Liver (tissue), 9 donors: ENCODE results near the gene IGSF8. TPM values are rescaled to one million over a fixed set of nuclear protein-coding genes. Genes with fewer than 3 reads are reported as not detected.

Source experiments
- DNase-seq: peaks from one replicate; pipeline ENCODE4 v3.0.0-alpha.2; 2017; ENCODE audit warnings: low spot score
- H3K27ac ChIP-seq, 2 donors: one replicate each; pipeline ENCODE4 v1.7.0; 2013; ENCODE audit warnings: inconsistent platforms in 2 of 2, low read length in 2 of 2, control low read depth in 1 of 2, low read depth in 1 of 2, mild to moderate bottlenecking in 1 of 2
- H3K27me3 ChIP-seq, 4 donors: one replicate each; pipeline versions ENCODE4 v1.6.1 to v1.7.0; 2013; ENCODE audit warnings: low read length in 3 of 4, inconsistent platforms in 1 of 4, mild to moderate bottlenecking in 1 of 4, moderate library complexity in 1 of 4; ENCODE audit not compliant: control insufficient read depth in 4 of 4, insufficient read depth in 4 of 4
- H3K36me3 ChIP-seq, 4 donors: one replicate each; pipeline versions ENCODE4 v1.6.1 to v1.7.0; 2013; ENCODE audit warnings: low read length in 3 of 4, mild to moderate bottlenecking in 3 of 4, low read depth in 1 of 4, moderate library complexity in 1 of 4; ENCODE audit not compliant: control insufficient read depth in 4 of 4, insufficient read depth in 3 of 4
- H3K4me1 ChIP-seq, 4 donors: one replicate each; pipeline versions ENCODE4 v1.6.1 to v1.7.0; 2013; ENCODE audit warnings: low read length in 3 of 4, mild to moderate bottlenecking in 3 of 4, moderate library complexity in 1 of 4; ENCODE audit not compliant: control insufficient read depth in 4 of 4, insufficient read depth in 4 of 4
- H3K4me3 ChIP-seq, 3 donors: one replicate each; pipeline versions ENCODE4 v1.6.1 to v1.7.0; 2013; ENCODE audit warnings: low read length in 3 of 3, control low read depth in 1 of 3, low read depth in 1 of 3, mild to moderate bottlenecking in 1 of 3
- H3K9ac ChIP-seq, 2 donors: one replicate each; pipeline ENCODE4 v1.7.0; 2013; ENCODE audit warnings: low read length in 2 of 2, mild to moderate bottlenecking in 2 of 2, moderate library complexity in 2 of 2, control low read depth in 1 of 2, low read depth in 1 of 2
- H3K9me3 ChIP-seq, 4 donors: one replicate each; pipeline versions ENCODE4 v1.6.1 to v1.7.0; 2013; ENCODE audit warnings: low read length in 3 of 4; ENCODE audit not compliant: control insufficient read depth in 4 of 4
- ATF3 ChIP-seq: IDR thresholded peaks from 2 replicates; pipeline ENCODE4 v1.6.1; 2016; ENCODE audit warnings: antibody characterized with exemption
- CTCF ChIP-seq: fragments of 150-350 bp; IDR thresholded peaks from 2 replicates; pipeline ENCODE4 v1.5.1; 2017; ENCODE audit warnings: improper control_type of control experiment, low read depth, low read length; ENCODE audit not compliant: missing input control
- EGR1 ChIP-seq, 2 donors: IDR thresholded peaks; 2 replicates each; pipeline ENCODE4 v1.6.1; 2016 to 2018; ENCODE audit warnings: antibody characterized with exemption in 2 of 2, low read depth in 2 of 2
- FOXA1 ChIP-seq: IDR thresholded peaks from 2 replicates; pipeline ENCODE4 v1.6.1; 2016; ENCODE audit warnings: antibody characterized with exemption
- FOXA2 ChIP-seq: IDR thresholded peaks from 2 replicates; pipeline ENCODE4 v1.6.1; 2016; ENCODE audit warnings: antibody characterized with exemption
- GABPA ChIP-seq, 2 donors: IDR thresholded peaks in 1 of 2; conservative IDR thresholded peaks in 1 of 2; 2 replicates each; pipeline ENCODE4 v1.6.1; 2016; ENCODE audit warnings: antibody characterized with exemption in 2 of 2, mild to moderate bottlenecking in 1 of 2, moderate library complexity in 1 of 2
- HNF4G ChIP-seq: IDR thresholded peaks from 2 replicates; pipeline ENCODE4 v1.6.1; 2016; ENCODE audit warnings: antibody characterized with exemption
- JUND ChIP-seq, 2 donors: IDR thresholded peaks; 2 replicates each; pipeline ENCODE4 v1.6.1; 2016; ENCODE audit warnings: antibody characterized with exemption in 2 of 2
- NR2F2 ChIP-seq: IDR thresholded peaks from 2 replicates; pipeline ENCODE4 v1.6.1; 2016; ENCODE audit warnings: antibody characterized with exemption
- RAD21 ChIP-seq, 2 donors: IDR thresholded peaks; 2 replicates each; pipeline ENCODE4 v1.6.1; 2016; ENCODE audit warnings: antibody characterized with exemption in 2 of 2, mild to moderate bottlenecking in 2 of 2
- REST ChIP-seq: IDR thresholded peaks from 2 replicates; pipeline ENCODE4 v1.6.1; 2016; ENCODE audit warnings: antibody characterized with exemption, mild to moderate bottlenecking
- RXRA ChIP-seq, 2 donors: IDR thresholded peaks; 2 replicates each; pipeline ENCODE4 v1.6.1; 2017 to 2018; ENCODE audit warnings: antibody characterized with exemption in 2 of 2, mild to moderate bottlenecking in 1 of 2
- SP1 ChIP-seq: IDR thresholded peaks from 2 replicates; pipeline ENCODE4 v1.6.1; 2018; ENCODE audit warnings: antibody characterized with exemption, mild to moderate bottlenecking
- TAF1 ChIP-seq: conservative IDR thresholded peaks from 2 replicates; pipeline ENCODE4 v1.6.1; 2016; ENCODE audit warnings: antibody characterized with exemption, mild to moderate bottlenecking
- ZBTB33 ChIP-seq: IDR thresholded peaks from 2 replicates; pipeline ENCODE4 v1.6.1; 2016; ENCODE audit warnings: antibody characterized with exemption
- WGBS: extraction: QIAGEN DNeasy Blood & Tissue Kit; methylation state at CpG from one replicate; pipeline ENCODE4 v1.1.7; 2013; 5-methylcytosine and 5-hydroxymethylcytosine counted together
- polyA plus RNA-seq, 2 donors: library from polyadenylated mRNA; stranded (reverse) in 1 of 2; unstranded in 1 of 2; fragments of 200-250 nt in 1 of 2; fragments of >200 nt in 1 of 2; fragmentation: Nextera tagmentation in 1 of 2; extraction: Ambion mirVana in 1 of 2; gene quantifications; one replicate each; pipeline versions ENCODE4 v1.2.1 to v1.2.3, GENCODE V29; 2013 to 2015
- total RNA-seq, 2 donors: library from RNA; depleted of rRNA; stranded (reverse); fragments of >200 nt; gene quantifications; one replicate each; pipeline ENCODE4 v1.2.3, GENCODE V29; 2014
- TF ChIP-seq, protein P1 (sequence below): IDR thresholded peaks from 2 replicates; pipeline ENCODE4 v1.6.1; 2016; ENCODE audit warnings: antibody characterized with exemption
- donor health status: healthy.
- donor health status: healthy.
- donor health status: healthy.
- donor health status: healthy.
- donor health status: healthy.

IGSF8 gene
- total and polyA plus RNA-seq, 4 donors = 9.8 to 24.3 (median 20.3) TPM

- no peaks in the 10 kb centered on the region for H3K9me3 ChIP-seq
- H3K27me3 ChIP-seq = no peaks in the 10 kb centered on the region
- TF ChIP-seq FOXA1 (no peak), NR2F2 (no peak), ATF3 (no peak), REST (no peak), CTCF (no peak), FOXA2 (no peak), HNF4G (no peak), RAD21 (IDR thresholded peaks at IDR 0.05) (no peak), SP1 (no peak), TAF1 (no peak), GABPA (IDR thresholded peaks at IDR 0.05 in 1 of 2, conservative IDR thresholded peaks at IDR 0.05 in 1 of 2) (no peak), JUND (IDR thresholded peaks at IDR 0.05) (no peak), EGR1 (IDR thresholded peaks at IDR 0.05; ENCODE audit: low read depth in 2 of 2) (no peak)
- TF ChIP-seq, protein P1, sequence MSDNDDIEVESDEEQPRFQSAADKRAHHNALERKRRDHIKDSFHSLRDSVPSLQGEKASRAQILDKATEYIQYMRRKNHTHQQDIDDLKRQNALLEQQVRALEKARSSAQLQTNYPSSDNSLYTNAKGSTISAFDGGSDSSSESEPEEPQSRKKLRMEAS = no peak
- DNase-seq = no peak
- H3K9ac ChIP-seq = no peak overlapping the region
- H3K36me3 ChIP-seq = no peaks in the 10 kb centered on the region
- H3K27ac ChIP-seq = no peak overlapping the region
- no peak overlapping the region for H3K4me3 ChIP-seq
- 88% methylated on average over 1 of the region's 1 CpG for WGBS
- no peaks in the 10 kb centered on the region for H3K4me1 ChIP-seq
Observed at GRCh38 chr1:160125746-160126145, 27.3 kb upstream of the IGSF8 start.

- DNase-seq = no peak
- Histone ChIP-seq H3K9me3 (no peaks in the 10 kb centered on the region), H3K36me3 (no peaks in the 10 kb centered on the region), H3K4me1 (no peaks in the 10 kb centered on the region), H3K27ac (no peak overlapping the region), H3K9ac (no peak overlapping the region), H3K4me3 (no peak overlapping the region), H3K27me3 (no peaks in the 10 kb centered on the region)
- TF ChIP-seq ZBTB33 = no peak
- TF ChIP-seq HNF4G = no peak
- TF ChIP-seq RAD21 (IDR thresholded peaks at IDR 0.05) = no peak
- no peak for TF ChIP-seq REST
- no peak for TF ChIP-seq CTCF
- no peak for TF ChIP-seq ATF3
- TF ChIP-seq FOXA2 = no peak
- TF ChIP-seq RXRA (IDR thresholded peaks at IDR 0.05) = no peak
- TF ChIP-seq SP1 = no peak
- WGBS = 86% methylated on average over 8 of the region's 8 CpGs
Observed at GRCh38 chr1:160124705-160125478, 26.5 kb upstream of the IGSF8 start.
